ENCODE results near the gene GPR107.

DNA sequence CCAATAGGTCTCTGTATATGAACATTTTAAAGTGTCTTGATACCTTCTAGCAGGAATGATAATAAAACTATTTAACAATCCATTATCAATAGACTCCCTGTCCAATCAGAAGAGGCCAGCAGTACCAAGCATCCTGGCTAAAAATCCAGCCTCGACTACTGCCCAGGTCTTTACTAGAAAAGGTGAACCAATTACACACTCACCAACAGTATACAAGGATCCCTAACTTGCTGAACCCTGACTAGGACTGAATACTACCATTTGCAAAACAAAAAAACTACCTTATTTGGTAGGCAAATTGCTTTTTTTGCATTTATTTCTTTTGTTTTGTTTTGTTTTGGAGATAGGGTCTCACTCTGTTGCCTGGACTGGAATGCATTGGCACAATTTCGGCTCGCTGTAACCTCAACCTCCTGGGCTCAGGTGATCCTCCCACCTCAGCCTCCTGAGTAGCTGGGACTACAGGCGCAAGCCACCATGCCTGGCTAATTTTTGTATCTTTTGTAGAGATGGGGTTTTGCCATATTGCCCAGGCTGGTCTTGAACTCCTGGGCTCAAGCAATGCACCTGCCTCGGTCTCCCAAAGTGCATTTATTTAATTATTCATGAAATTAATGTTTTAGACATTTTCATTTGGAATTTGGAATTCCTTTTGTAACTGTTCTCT lies 38.2 kb upstream of the GPR107 start:
- no peak for TF ChIP-seq RAD21 (IDR thresholded peaks at IDR 0.05 in 1 of 2, conservative IDR thresholded peaks at IDR 0.05 in 1 of 2; ENCODE audit: low read depth in 2 of 2, low read length in 2 of 2)
- no peak for TF ChIP-seq EP300 (IDR thresholded peaks at IDR 0.05; ENCODE audit: borderline replicate concordance in 1 of 2, low read depth in 2 of 2, low read length in 2 of 2)
- TF ChIP-seq CTCF (IDR thresholded peaks at IDR 0.05; ENCODE audit: control extremely low read depth in 1 of 3, insufficient read depth in 1 of 3, low read depth in 1 of 3, low read length in 3 of 3), result no peak
- no peak for TF ChIP-seq CHD7 (IDR thresholded peaks at IDR 0.05; ENCODE audit: insufficient replicate concordance, low read length)
- no peak for TF ChIP-seq CREB1 (IDR thresholded peaks at IDR 0.05)
